ENCODE data around the gene TRUB2.

- no peak for TF ChIP-seq CTCF (conservative IDR thresholded peaks at IDR 0.05 in 1 of 2, IDR thresholded peaks at IDR 0.05 in 1 of 2; ENCODE audit: extremely low read depth in 1 of 2, insufficient read depth in 1 of 2, low read depth in 1 of 2, low read length in 2 of 2)
- no peak for TF ChIP-seq EZH2 (IDR thresholded peaks at IDR 0.05; ENCODE audit: borderline replicate concordance, low read length)
Measured at GRCh38 chr9:128276574-128277270, 45.5 kb downstream of the TRUB2 start.
